ENCODE results near the gene SCUBE3. TPM values are rescaled to one million over a fixed set of nuclear protein-coding genes. Genes with fewer than 3 reads are reported as not detected.

The SCUBE3 gene
- 1.3 and 1.7 TPM in 2 replicates for total RNA-seq

GRCh38 chr6:35213824-35214756 is at the start of gene SCUBE3:
Gene SCUBE3, plus strand, starts transcription at chr6:35213956. Its CDS starts 463 bp downstream, at chr6:35214419.

GRCh38 chr6:35259194-35259947 is 45.6 kb downstream of the SCUBE3 start, which contains the start of gene ZNF76:
Gene ZNF76, plus strand, starts transcription at chr6:35259735. Its CDS starts 21,417 bp downstream, at chr6:35281152.

GRCh38 chr6:35297601-35298481 is 84.1 kb downstream of the SCUBE3 start, which contains the start of gene DEF6:
Gene DEF6, plus strand, starts transcription at chr6:35297818. Its CDS starts 39 bp downstream, at chr6:35297857.

Other genes with a start within 250 kb of the SCUBE3 start
- gene TCP11, start 72.6 kb upstream of the SCUBE3 start, total RNA-seq: 0.33 TPM in 1 of 2 replicates, not detected in the other
- gene ZNF76, start 45.8 kb downstream of the SCUBE3 start, total RNA-seq: 22.3 and 24.8 TPM in 2 replicates
- gene DEF6, start 83.9 kb downstream of the SCUBE3 start, total RNA-seq: 0.96 and 0.98 TPM in 2 replicates
- gene PPARD, start 128.6 kb downstream of the SCUBE3 start, total RNA-seq: 5.2 and 10.8 TPM in 2 replicates
- gene FANCE, start 238.4 kb downstream of the SCUBE3 start, total RNA-seq: 6.8 and 7.2 TPM in 2 replicates

All from vein endothelial cell (primary cell).